DOHH2 (cell line): ENCODE measurements around the gene AKIP1.
A peak's percentile ranks its signal among the peaks of the same experiment; 100 is the strongest.

Experiments used
- H3F3A ChIP-seq: fragments of 200-600 bp; sonication (generic), shearing (Covaris generic); 2 replicates; pipeline ENCODE4 v1.6.0; 2016; ENCODE audit warnings: antibody characterized with exemption, mild to moderate bottlenecking; ENCODE audit not compliant: control insufficient read depth, insufficient read depth
- H3K27ac ChIP-seq: fragments of 200-600 bp; sonication (generic); 2 replicates; pipeline ENCODE4 v1.5.1; 2014; ENCODE audit warnings: low read depth, mild to moderate bottlenecking, low read length, moderate library complexity
- H3K27me3 ChIP-seq: fragments of 200-600 bp; sonication (generic); 2 replicates; pipeline ENCODE4 v1.6.1; 2014; ENCODE audit warnings: mild to moderate bottlenecking, low read length, mixed read lengths; ENCODE audit not compliant: control insufficient read depth
- H3K36me3 ChIP-seq: fragments of 200-600 bp; sonication (generic); 2 replicates; pipeline ENCODE4 v1.6.1; 2014; ENCODE audit warnings: mild to moderate bottlenecking, low read length, moderate library complexity, mixed read lengths; ENCODE audit not compliant: control insufficient read depth
- H3K4me1 ChIP-seq: fragments of 200-600 bp; sonication (generic); 2 replicates; pipeline ENCODE4 v1.6.1; 2014; ENCODE audit warnings: mild to moderate bottlenecking, low read length, mixed read lengths; ENCODE audit not compliant: control insufficient read depth
- H3K4me2 ChIP-seq: fragments of 200-600 bp; sonication (generic); 2 replicates; pipeline ENCODE4 v1.6.0; 2014; ENCODE audit warnings: mild to moderate bottlenecking, low read length, moderate library complexity
- H3K4me3 ChIP-seq: fragments of 200-600 bp; sonication (generic); 2 replicates; pipeline ENCODE4 v1.5.1; 2014; ENCODE audit warnings: mild to moderate bottlenecking, low read length, mixed read lengths
- H3K79me2 ChIP-seq: fragments of 200-600 bp; sonication (generic); 2 replicates; pipeline ENCODE4 v1.6.1; 2014; ENCODE audit warnings: mild to moderate bottlenecking, low read length, mixed read lengths; ENCODE audit not compliant: control insufficient read depth
- H3K9me2 ChIP-seq: fragments of 200-600 bp; sonication (generic); replicated peaks from 2 replicates; pipeline ENCODE4 v1.6.1; 2014; ENCODE audit warnings: mild to moderate bottlenecking, low read length, mixed read lengths; ENCODE audit not compliant: control insufficient read depth
- H3K9me3 ChIP-seq: fragments of 200-600 bp; sonication (generic); 2 replicates; pipeline ENCODE4 v1.6.1; 2014; ENCODE audit warnings: antibody characterized with exemption, low read length, mixed read lengths; ENCODE audit not compliant: control insufficient read depth, insufficient read depth
- H4K20me1 ChIP-seq: fragments of 200-600 bp; sonication (generic); 2 replicates; pipeline ENCODE4 v1.6.0; 2014; ENCODE audit warnings: low read depth, mild to moderate bottlenecking, antibody characterized with exemption, low read length, moderate library complexity; ENCODE audit not compliant: control insufficient read depth, insufficient read depth
- CTCF ChIP-seq: fragments of 200-600 bp; sonication (generic); IDR thresholded peaks from one replicate; pipeline ENCODE4 v1.5.1; 2014; ENCODE audit warnings: antibody characterized with exemption, mild to moderate bottlenecking, low read depth, low read length; ENCODE audit not compliant: poor library complexity, severe bottlenecking
- EZH2phosphoT487 ChIP-seq: fragments of 200-600 bp; sonication (generic); IDR thresholded peaks from 2 replicates; pipeline ENCODE4 v1.6.1; 2017; ENCODE audit warnings: borderline replicate concordance, mild to moderate bottlenecking, antibody characterized with exemption, low read length, moderate library complexity, mixed read lengths

Gene AKIP1

GRCh38 chr11:8959546-8960166 lies 48.7 kb downstream of the AKIP1 start:
- H3F3A ChIP-seq, result no peaks in the 10 kb centered on the region
- no peaks in the 10 kb centered on the region for H3K27me3 ChIP-seq
- H3K4me1 ChIP-seq, result peaks cover 20% of the 10 kb centered on the region
- 0 out of 2 replicates have a peak, but pooled peaks cover 3% of the 10 kb centered on the region for H4K20me1 ChIP-seq
- no peak overlapping the region for H3K27ac ChIP-seq
- no peak overlapping the region for H3K4me3 ChIP-seq
- H3K9me2 ChIP-seq, result no peaks in the 10 kb centered on the region
- H3K9me3 ChIP-seq, result no peaks in the 10 kb centered on the region
- peaks cover 20% of the 10 kb centered on the region for H3K36me3 ChIP-seq
- TF ChIP-seq CTCF (peak; percentile 70), EZH2phosphoT487 (no peak)
- H3K4me2 ChIP-seq, result no peak overlapping the region
- peaks cover 54% of the 10 kb centered on the region for H3K79me2 ChIP-seq

- 0 out of 2 replicates have a peak, but pooled peaks cover 3% of the 10 kb centered on the region for H4K20me1 ChIP-seq
- H3K27me3 ChIP-seq, result no peaks in the 10 kb centered on the region
- H3K9me3 ChIP-seq, result no peaks in the 10 kb centered on the region
- no peak overlapping the region for H3K4me2 ChIP-seq
- peaks cover 62% of the 10 kb centered on the region for H3K79me2 ChIP-seq
- peaks cover 17% of the 10 kb centered on the region for H3K36me3 ChIP-seq
- H3K9me2 ChIP-seq, result no peaks in the 10 kb centered on the region
- no peak overlapping the region for H3K27ac ChIP-seq
- TF ChIP-seq EZH2phosphoT487, result no peak
- TF ChIP-seq CTCF, result no peak
- H3K4me3 ChIP-seq, result no peak overlapping the region
- H3F3A ChIP-seq, result no peaks in the 10 kb centered on the region; the same call in 1 of the 2 replicates
- peaks cover 25% of the 10 kb centered on the region for H3K4me1 ChIP-seq
Measured at GRCh38 chr11:8961401-8961800, 50.4 kb downstream of the AKIP1 start.

- TF ChIP-seq EZH2phosphoT487 (no peak), CTCF (no peak)
- Histone ChIP-seq H4K20me1 (0 out of 2 replicates have a peak, but pooled peaks cover 3% of the 10 kb centered on the region), H3K4me3 (peak overlapping the region; percentile 77)
Measured at GRCh38 chr11:8962841-8963240, 51.9 kb downstream of the AKIP1 start.

More at GRCh38 chr11:8962841-8963240, 51.9 kb downstream of the AKIP1 start:
- H3K4me1 ChIP-seq, result peaks cover 25% of the 10 kb centered on the region
- H3F3A ChIP-seq, result no peaks in the 10 kb centered on the region; the same call in 1 of the 2 replicates
- H3K27ac ChIP-seq, result no peak overlapping the region
- no peaks in the 10 kb centered on the region for H3K9me2 ChIP-seq
- H3K9me3 ChIP-seq, result no peaks in the 10 kb centered on the region
- peak overlapping the region; percentile 80 for H3K4me2 ChIP-seq
- peaks cover 13% of the 10 kb centered on the region for H3K36me3 ChIP-seq
- peaks cover 62% of the 10 kb centered on the region for H3K79me2 ChIP-seq
- H3K27me3 ChIP-seq, result no peaks in the 10 kb centered on the region
